Mesenchymal stem cell (in vitro differentiated cells and primary cell): ENCODE data around the gene ZNF292. TPM values are rescaled to one million over a fixed set of nuclear protein-coding genes. Genes with fewer than 3 reads are reported as not detected.
A peak's percentile ranks its signal among the peaks of the same experiment; 100 is the strongest.

ENCODE experiments used
- DNase-seq: peaks from one replicate; pipeline ENCODE4 v3.0.0-alpha.2; 2013
- H2AFZ ChIP-seq: one replicate; pipeline ENCODE4 v1.6.1; 2013; ENCODE audit warnings: low read depth, mild to moderate bottlenecking, control low read depth, inconsistent platforms, low read length, moderate library complexity
- H2AK5ac ChIP-seq: 2 replicates; pipeline ENCODE4 v1.6.1; 2013; ENCODE audit warnings: low read length, moderate library complexity, mild to moderate bottlenecking, inconsistent platforms; ENCODE audit not compliant: severe bottlenecking
- H2BK120ac ChIP-seq: one replicate; pipeline ENCODE4 v1.6.1; 2013; ENCODE audit warnings: low read depth, mild to moderate bottlenecking, inconsistent platforms, low read length, moderate library complexity
- H2BK12ac ChIP-seq, 2 experiments: one replicate each; pipeline ENCODE4 v1.6.1; 2013; ENCODE audit warnings: inconsistent platforms in 2 of 2, low read length in 2 of 2, mild to moderate bottlenecking in 2 of 2, moderate library complexity in 2 of 2, control low read depth in 1 of 2
- H2BK15ac ChIP-seq: one replicate; pipeline ENCODE4 v1.6.1; 2013; ENCODE audit warnings: mild to moderate bottlenecking, low read depth, inconsistent platforms; ENCODE audit not compliant: poor library complexity, severe bottlenecking
- H2BK5ac ChIP-seq: 2 replicates; pipeline ENCODE4 v1.6.1; 2013; ENCODE audit warnings: low read depth, mild to moderate bottlenecking, low read length, control low read depth, inconsistent platforms; ENCODE audit not compliant: poor library complexity, severe bottlenecking
- H3K14ac ChIP-seq, 2 experiments: one replicate each; pipeline ENCODE4 v1.6.1; 2013; ENCODE audit warnings: inconsistent platforms in 2 of 2, low read length in 2 of 2, control low read depth in 1 of 2, mild to moderate bottlenecking in 1 of 2, moderate library complexity in 1 of 2
- H3K18ac ChIP-seq, 2 experiments: one replicate each; pipeline ENCODE4 v1.6.1; 2013; ENCODE audit warnings: inconsistent platforms in 2 of 2, low read length in 2 of 2, control low read depth in 1 of 2, low read depth in 1 of 2, mild to moderate bottlenecking in 1 of 2
- H3K23ac ChIP-seq, 2 experiments: one replicate each; pipeline ENCODE4 v1.6.1; 2013; ENCODE audit warnings: inconsistent platforms in 2 of 2, low read length in 2 of 2, mild to moderate bottlenecking in 2 of 2, moderate library complexity in 2 of 2, control low read depth in 1 of 2
- H3K27ac ChIP-seq: 2 replicates; pipeline ENCODE4 v1.5.1; 2013; ENCODE audit warnings: mild to moderate bottlenecking, moderate library complexity, low read length, control low read depth, inconsistent platforms; ENCODE audit not compliant: poor library complexity, severe bottlenecking
- H3K27me3 ChIP-seq, 2 experiments: 2 replicates each; pipeline versions ENCODE4 v1.6.1 to v1.7.0; 2013; ENCODE audit warnings: low read length in 2 of 2, mild to moderate bottlenecking in 2 of 2, moderate library complexity in 2 of 2, control low read depth in 1 of 2, inconsistent platforms in 1 of 2; ENCODE audit not compliant: control insufficient read depth in 1 of 2, insufficient read depth in 1 of 2
- H3K36me3 ChIP-seq, 2 experiments: 2 replicates each; pipeline versions ENCODE4 v1.6.1 to v1.7.0; 2013; ENCODE audit warnings: low read length in 2 of 2, control low read depth in 1 of 2, inconsistent platforms in 1 of 2, low read depth in 1 of 2, mild to moderate bottlenecking in 1 of 2; ENCODE audit not compliant: insufficient read depth in 2 of 2, control insufficient read depth in 1 of 2
- H3K4ac ChIP-seq, 2 experiments: one replicate each; pipeline ENCODE4 v1.6.1; 2013; ENCODE audit warnings: inconsistent platforms in 2 of 2, low read length in 2 of 2, mild to moderate bottlenecking in 2 of 2, moderate library complexity in 2 of 2, control low read depth in 1 of 2, low read depth in 1 of 2
- H3K4me1 ChIP-seq: 2 replicates; pipeline ENCODE4 v1.6.1; 2013; ENCODE audit warnings: low read depth, low read length, control low read depth; ENCODE audit not compliant: control insufficient read depth, insufficient read depth
- H3K4me2 ChIP-seq: 2 replicates; pipeline ENCODE4 v1.6.1; 2013; ENCODE audit warnings: low read length, mild to moderate bottlenecking, inconsistent platforms; ENCODE audit not compliant: poor library complexity, severe bottlenecking
- H3K4me3 ChIP-seq, 2 experiments: 2 replicates each; pipeline versions ENCODE4 v1.5.1 to v1.7.0; 2013; ENCODE audit warnings: low read length in 2 of 2, mild to moderate bottlenecking in 2 of 2, control low read depth in 1 of 2, low read depth in 1 of 2; ENCODE audit not compliant: insufficient read depth in 1 of 2
- H3K79me1 ChIP-seq: replicated peaks from 2 replicates; pipeline ENCODE4 v1.6.1; 2013; ENCODE audit warnings: mild to moderate bottlenecking, control low read depth, low read length, inconsistent platforms; ENCODE audit not compliant: poor library complexity, severe bottlenecking
- H3K9ac ChIP-seq: 2 replicates; pipeline ENCODE4 v1.7.0; 2013; ENCODE audit warnings: mild to moderate bottlenecking, low read length, moderate library complexity
- H3K9me3 ChIP-seq: 2 replicates; pipeline ENCODE4 v1.7.0; 2013; ENCODE audit warnings: mild to moderate bottlenecking, low read length; ENCODE audit not compliant: control insufficient read depth
- H4K8ac ChIP-seq: one replicate; pipeline ENCODE4 v1.6.1; 2013; ENCODE audit warnings: inconsistent platforms, mild to moderate bottlenecking, low read length, moderate library complexity
- H4K91ac ChIP-seq: one replicate; pipeline ENCODE4 v1.6.1; 2013; ENCODE audit warnings: mild to moderate bottlenecking, low read length, inconsistent platforms
- WGBS: methylation state at CpG from one replicate; pipeline ENCODE4 v1.1.7; 2013; ENCODE audit warnings: mixed read lengths; 5-methylcytosine and 5-hydroxymethylcytosine counted together
- polyA plus RNA-seq, 2 experiments: library from polyadenylated mRNA; stranded (reverse); fragments of 200-250 nt; gene quantifications; one replicate each; pipeline ENCODE4 v1.2.3, GENCODE V29; 2013

ZNF292 gene
- polyA plus RNA-seq (2013, experiment 1 of 2): 13.3 TPM
- 13.7 TPM for polyA plus RNA-seq (2013, experiment 2 of 2)

- Histone ChIP-seq H3K18ac (peak within 1 kb of the TSS; percentile 78 to 89), H3K27ac (peak within 1 kb of the TSS; percentile 79), H4K91ac (peak within 1 kb of the TSS; percentile 55), H3K23ac (no peak within 1 kb of the TSS), H3K9me3 (no peaks in the 10 kb centered on the region), H3K79me1 (peaks cover 3% of the 10 kb centered on the region), H3K14ac (peak within 1 kb of the TSS in 1 of 2 experiments; percentile 35), H3K9ac (peak within 1 kb of the TSS; percentile 98), H2BK5ac (peak within 1 kb of the TSS; percentile 85), H2BK15ac (no peak within 1 kb of the TSS), H3K4ac (peak within 1 kb of the TSS; percentile 29 to 85), H3K27me3 (no peaks in the 10 kb centered on the region), H2AK5ac (no peak within 1 kb of the TSS), H2AFZ (peak within 1 kb of the TSS; percentile 20), H2BK12ac (peak within 1 kb of the TSS in 1 of 2 experiments; percentile 15), H3K4me2 (peak within 1 kb of the TSS; percentile 77), H2BK120ac (peak within 1 kb of the TSS; percentile 65), H3K4me3 (peak within 1 kb of the TSS; percentile 90 to 99), H3K36me3 (no peaks in the 10 kb centered on the region), H4K8ac (peak within 1 kb of the TSS; percentile 85), H3K4me1 (peaks cover 14% of the 10 kb centered on the region)
- DNase-seq: peak; percentile 96
- WGBS: under 1% methylated on average over 59 of the region's 75 CpGs
Observed at GRCh38 chr6:87154993-87155841, at the start of gene ZNF292. Gene ZNF292 (plus strand): TSS chr6:87155565. CDS start chr6:87155592, 27 bp downstream.

DNA sequence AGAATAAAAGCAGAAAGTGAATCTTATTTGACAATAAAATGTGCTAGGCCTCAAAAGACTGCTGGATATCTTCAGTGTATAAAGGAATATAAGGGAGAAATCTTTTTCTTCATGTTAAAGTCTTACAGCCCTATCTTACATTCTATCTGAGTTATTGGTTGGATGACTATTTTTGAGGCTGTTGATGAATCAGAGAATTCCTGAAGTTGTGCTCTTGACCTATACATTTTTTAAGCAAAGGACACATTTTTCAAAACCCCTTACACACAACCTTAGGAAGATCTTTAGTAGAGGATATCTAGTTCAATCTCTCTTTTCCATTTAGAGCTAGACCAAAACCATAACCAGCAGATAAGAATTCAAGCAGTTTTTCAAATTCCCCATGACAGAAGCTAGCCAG lies 49.5 kb upstream of the ZNF292 start:
- H2AFZ ChIP-seq: no peak overlapping the region
- no peak overlapping the region for H3K4ac ChIP-seq
- H3K27ac ChIP-seq: no peak overlapping the region
- H3K4me2 ChIP-seq: no peak overlapping the region
- H4K8ac ChIP-seq: no peak overlapping the region
- no peaks in the 10 kb centered on the region for H3K79me1 ChIP-seq
- H3K18ac ChIP-seq: no peak overlapping the region
- no peak overlapping the region for H3K14ac ChIP-seq
- no peaks in the 10 kb centered on the region for H3K36me3 ChIP-seq
- no peak overlapping the region for H4K91ac ChIP-seq
- no peak overlapping the region for H2BK120ac ChIP-seq
- H2AK5ac ChIP-seq: no peak overlapping the region
- no peak overlapping the region for H2BK12ac ChIP-seq
- no peaks in the 10 kb centered on the region for H3K27me3 ChIP-seq
- no peak overlapping the region for H3K23ac ChIP-seq
- H3K4me1 ChIP-seq: no peaks in the 10 kb centered on the region
- H3K9ac ChIP-seq: no peak overlapping the region
- no peak overlapping the region for H2BK5ac ChIP-seq
- no peaks in the 10 kb centered on the region for H3K9me3 ChIP-seq
- H2BK15ac ChIP-seq: no peak overlapping the region
- peak; percentile 16 for DNase-seq
- no peak overlapping the region for H3K4me3 ChIP-seq

GRCh38 chr6:87110636-87111035 lies 44.7 kb upstream of the ZNF292 start:
- Histone ChIP-seq H3K4me2 (no peak overlapping the region), H3K79me1 (no peaks in the 10 kb centered on the region), H3K18ac (no peak overlapping the region), H3K4me3 (no peak overlapping the region), H2AFZ (no peak overlapping the region), H2BK12ac (no peak overlapping the region), H3K4me1 (no peaks in the 10 kb centered on the region), H3K4ac (no peak overlapping the region), H3K27ac (no peak overlapping the region), H2BK15ac (no peak overlapping the region), H2BK5ac (no peak overlapping the region), H3K14ac (no peak overlapping the region), H4K91ac (no peak overlapping the region), H2AK5ac (no peak overlapping the region), H3K9me3 (no peaks in the 10 kb centered on the region), H3K36me3 (no peaks in the 10 kb centered on the region), H3K27me3 (no peaks in the 10 kb centered on the region), H4K8ac (no peak overlapping the region), H2BK120ac (no peak overlapping the region), H3K9ac (no peak overlapping the region), H3K23ac (no peak overlapping the region)
- WGBS: 100% methylated on average over 1 of the region's 1 CpG
- no peak for DNase-seq

- no peaks in the 10 kb centered on the region for H3K36me3 ChIP-seq
Observed at GRCh38 chr6:87115402-87116135, 39.8 kb upstream of the ZNF292 start.

More at GRCh38 chr6:87115402-87116135, 39.8 kb upstream of the ZNF292 start:
- H3K9me3 ChIP-seq: no peaks in the 10 kb centered on the region
- no peak overlapping the region for H3K14ac ChIP-seq
- no peak overlapping the region for H2AK5ac ChIP-seq
- no peak overlapping the region for H2BK5ac ChIP-seq
- no peaks in the 10 kb centered on the region for H3K27me3 ChIP-seq
- no peak for DNase-seq
- H3K23ac ChIP-seq: no peak overlapping the region
- no peak overlapping the region for H2BK12ac ChIP-seq
- H3K4me1 ChIP-seq: no peaks in the 10 kb centered on the region
- no peak overlapping the region for H3K27ac ChIP-seq
- H3K18ac ChIP-seq: no peak overlapping the region
- no peak overlapping the region for H3K4me2 ChIP-seq
- 63% methylated on average over 1 of the region's 2 CpGs for WGBS
- H2BK15ac ChIP-seq: no peak overlapping the region
- no peak overlapping the region for H2AFZ ChIP-seq
- no peak overlapping the region for H4K8ac ChIP-seq
- no peak overlapping the region for H4K91ac ChIP-seq
- H3K4me3 ChIP-seq: no peak overlapping the region
- H3K9ac ChIP-seq: no peak overlapping the region
- no peak overlapping the region for H2BK120ac ChIP-seq
- no peaks in the 10 kb centered on the region for H3K79me1 ChIP-seq
- no peak overlapping the region for H3K4ac ChIP-seq
